SH-SY5Y (cell line): ENCODE measurements around the gene RTN3.

Source experiments
- GATA2 ChIP-seq: IDR thresholded peaks from 2 replicates; pipeline ENCODE4 v1.6.1; 2011; ENCODE audit warnings: mild to moderate bottlenecking, low read depth, low read length
- GATA3 ChIP-seq: IDR thresholded peaks from 2 replicates; pipeline ENCODE4 v1.6.1; 2011; ENCODE audit warnings: low read depth, mild to moderate bottlenecking, low read length, moderate library complexity

DNA sequence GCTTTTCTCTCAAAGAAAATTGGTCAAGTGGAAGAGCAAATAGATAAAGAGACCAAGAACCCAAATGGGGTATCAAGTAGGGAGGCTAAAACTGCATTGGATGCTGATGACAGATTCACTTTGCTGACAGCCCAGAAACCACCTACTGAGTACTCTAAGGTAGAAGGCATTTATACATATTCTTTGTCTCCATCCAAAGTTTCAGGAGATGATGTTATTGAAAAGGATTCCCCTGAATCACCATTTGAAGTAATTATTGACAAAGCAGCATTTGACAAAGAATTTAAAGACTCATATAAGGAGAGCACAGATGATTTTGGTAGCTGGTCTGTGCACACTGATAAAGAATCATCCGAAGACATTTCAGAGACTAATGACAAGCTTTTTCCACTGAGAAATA, 37.7 kb downstream of the RTN3 start:
- TF ChIP-seq GATA2 (no peak), GATA3 (no peak)
